ENCODE measurements around the gene TGFB2.

DNA sequence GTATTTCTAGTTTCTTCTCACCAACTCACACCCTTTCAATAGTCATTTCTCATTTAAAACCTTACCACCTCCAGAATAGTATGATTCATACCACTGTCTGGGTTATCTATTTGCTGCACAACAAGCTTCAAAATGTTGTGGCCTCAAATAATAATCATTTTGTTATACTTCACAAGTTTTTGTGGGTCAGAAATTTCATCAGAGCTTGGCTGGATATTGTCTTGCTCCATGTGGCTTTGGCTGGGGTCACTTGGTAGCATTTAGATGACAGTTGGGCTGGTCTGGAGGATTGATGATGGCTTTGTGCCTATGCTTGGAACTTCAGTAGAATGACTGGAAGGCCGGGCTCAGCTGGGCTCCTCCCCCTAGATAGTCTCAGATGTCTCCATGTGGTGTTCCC lies 66.0 kb downstream of the TGFB2 start:
- TF ChIP-seq, protein P1, sequence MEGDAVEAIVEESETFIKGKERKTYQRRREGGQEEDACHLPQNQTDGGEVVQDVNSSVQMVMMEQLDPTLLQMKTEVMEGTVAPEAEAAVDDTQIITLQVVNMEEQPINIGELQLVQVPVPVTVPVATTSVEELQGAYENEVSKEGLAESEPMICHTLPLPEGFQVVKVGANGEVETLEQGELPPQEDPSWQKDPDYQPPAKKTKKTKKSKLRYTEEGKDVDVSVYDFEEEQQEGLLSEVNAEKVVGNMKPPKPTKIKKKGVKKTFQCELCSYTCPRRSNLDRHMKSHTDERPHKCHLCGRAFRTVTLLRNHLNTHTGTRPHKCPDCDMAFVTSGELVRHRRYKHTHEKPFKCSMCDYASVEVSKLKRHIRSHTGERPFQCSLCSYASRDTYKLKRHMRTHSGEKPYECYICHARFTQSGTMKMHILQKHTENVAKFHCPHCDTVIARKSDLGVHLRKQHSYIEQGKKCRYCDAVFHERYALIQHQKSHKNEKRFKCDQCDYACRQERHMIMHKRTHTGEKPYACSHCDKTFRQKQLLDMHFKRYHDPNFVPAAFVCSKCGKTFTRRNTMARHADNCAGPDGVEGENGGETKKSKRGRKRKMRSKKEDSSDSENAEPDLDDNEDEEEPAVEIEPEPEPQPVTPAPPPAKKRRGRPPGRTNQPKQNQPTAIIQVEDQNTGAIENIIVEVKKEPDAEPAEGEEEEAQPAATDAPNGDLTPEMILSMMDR (IDR thresholded peaks at IDR 0.05 in 8 of 11, conservative IDR thresholded peaks at IDR 0.05 in 3 of 11), result no peak
- TF ChIP-seq POLR2A (IDR thresholded peaks at IDR 0.05) (no peak), POLR2AphosphoS5 (IDR thresholded peaks at IDR 0.05) (no peak)
